Esophagus squamous epithelium (tissue), 5 donors: Measurements from ENCODE around the gene MUSTN1. TPM values are rescaled to one million over a fixed set of nuclear protein-coding genes. Genes with fewer than 3 reads are reported as not detected.

ENCODE experiments used
- DNase-seq: peaks from one replicate; lab custom pipeline; 2025; lab: John Stamatoyannopoulos, UW
- H3K27ac ChIP-seq, 4 donors: fragments of 200-600 bp; sonication (generic); one replicate each; pipeline ENCODE4 v1.5.1; 2016 to 2019; ENCODE audit warnings: mild to moderate bottlenecking in 1 of 4
- H3K27me3 ChIP-seq, 4 donors: fragments of 200-600 bp; sonication (generic); 1 replicate in 3 of 4; 2 replicates in 1 of 4; pipeline versions ENCODE4 v1.5.1 to v1.6.0; 2017 to 2021; ENCODE audit warnings: antibody characterized with exemption in 1 of 4
- H3K36me3 ChIP-seq, 3 donors: fragments of 200-600 bp; sonication (generic); one replicate each; pipeline ENCODE4 v1.5.1; 2016 to 2019
- H3K4me1 ChIP-seq, 3 donors: fragments of 200-600 bp; sonication (generic); one replicate each; pipeline ENCODE4 v1.5.1; 2017 to 2019
- H3K4me3 ChIP-seq, 4 donors: fragments of 200-600 bp; sonication (generic); 1 replicate in 3 of 4; 2 replicates in 1 of 4; pipeline ENCODE4 v1.5.1; 2016 to 2019; ENCODE audit warnings: mild to moderate bottlenecking in 2 of 4, moderate library complexity in 1 of 4
- H3K9me3 ChIP-seq, 3 donors: fragments of 200-600 bp; sonication (generic); one replicate each; pipeline ENCODE4 v1.5.1; 2016 to 2019
- CTCF ChIP-seq, 6 experiments: fragments of 450-650 bp in 4 of 6; fragments of 200-600 bp in 2 of 6; sonication (generic) in 2 of 6; IDR thresholded peaks; one replicate each; pipeline ENCODE4 v1.5.1; 2016 to 2019; ENCODE audit warnings: antibody characterized with exemption in 6 of 6, mild to moderate bottlenecking in 4 of 6, moderate library complexity in 4 of 6
- POLR2A ChIP-seq, 4 donors: fragments of 450-650 bp; IDR thresholded peaks; one replicate each; pipeline ENCODE4 v1.6.1; 2017; ENCODE audit warnings: antibody characterized with exemption in 4 of 4, mild to moderate bottlenecking in 4 of 4, moderate library complexity in 3 of 4
- WGBS, 2 donors: methylation state at CpG; one replicate each; pipeline ENCODE4 v1.1.5; 2018; 5-methylcytosine and 5-hydroxymethylcytosine counted together
- intact Hi-C: fragments of 100-400 bp; cut with DNase I; formaldehyde crosslinking; loops from one replicate; pipeline ENCODE4 v1.15.0; 2022
- total RNA-seq, 4 donors: library from RNA; depleted of rRNA; stranded (reverse); fragments of >200 nt; gene quantifications; one replicate each; pipeline ENCODE4 v1.1.0, GENCODE V29; 2016
- donor health status: DM: yes; HTN: yes; CAD: no.

Gene MUSTN1
- total RNA-seq, 4 donors from 2014 or later = 4.2 to 15.7 (median 5.7) TPM; not detected in 1

DNA sequence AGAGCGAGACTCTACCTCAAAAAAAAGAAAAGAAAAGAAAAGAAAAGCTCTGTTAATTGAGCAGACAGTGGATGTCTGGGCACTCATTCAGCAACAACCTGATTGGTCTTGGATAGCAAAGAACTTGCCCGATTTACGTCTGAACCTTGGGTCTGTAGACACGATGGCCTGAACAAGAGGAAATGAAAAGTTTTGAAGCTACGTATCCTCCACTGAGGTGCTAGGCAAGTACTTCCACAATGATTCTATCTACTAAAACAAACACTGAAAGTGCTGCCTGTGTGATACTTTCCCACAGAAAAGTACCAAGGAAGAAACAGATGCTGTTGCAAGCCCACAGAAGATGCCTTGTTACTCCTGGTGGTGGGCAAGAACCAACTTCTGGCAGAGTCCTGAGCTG lies 21.8 kb upstream of the MUSTN1 start:
- Histone ChIP-seq H3K36me3 (peaks cover 0 to 34% (median 0%) of the 10 kb centered on the region in 3 donors), H3K27me3 (no peaks in the 10 kb centered on the region), H3K4me1 (no peaks in the 10 kb centered on the region), H3K9me3 (no peaks in the 10 kb centered on the region), H3K27ac (no peak overlapping the region), H3K4me3 (no peak overlapping the region)
- intact Hi-C loops = no loop called here
- WGBS, 2 donors = 90 to 97% methylated on average over 5 of the region's 5 CpGs
- DNase-seq = no peak
- TF ChIP-seq POLR2A (IDR thresholded peaks at IDR 0.05) = no peak
- TF ChIP-seq CTCF (IDR thresholded peaks at IDR 0.05) = no peak

DNA sequence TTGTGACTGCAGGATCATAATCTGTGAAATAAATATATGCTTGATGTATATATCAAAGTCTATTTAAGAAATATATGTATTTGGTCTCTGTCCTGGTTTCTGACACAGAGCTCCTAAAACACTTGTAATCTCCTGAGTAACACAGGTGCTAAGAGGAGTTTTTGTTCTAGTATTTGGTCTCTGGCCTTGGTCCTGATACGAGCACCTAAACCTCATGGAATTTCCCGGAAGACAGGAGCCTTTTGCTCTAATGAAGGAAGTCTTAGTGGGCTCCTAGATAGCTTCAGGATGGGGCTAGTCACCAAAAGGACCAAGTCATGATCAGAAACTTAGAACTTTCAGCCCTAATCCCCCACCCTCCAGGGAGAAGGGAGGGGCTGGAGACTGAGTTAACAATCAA lies 19.2 kb upstream of the MUSTN1 start:
- Histone ChIP-seq H3K9me3 (no peaks in the 10 kb centered on the region), H3K4me3 (no peak overlapping the region), H3K27me3 (no peaks in the 10 kb centered on the region), H3K4me1 (peaks cover 0 to 2% (median 0%) of the 10 kb centered on the region in 3 donors), H3K27ac (no peak overlapping the region), H3K36me3 (peaks cover 0 to 60% (median 6%) of the 10 kb centered on the region in 3 donors)
- TF ChIP-seq POLR2A (IDR thresholded peaks at IDR 0.05) = no peak
- no peak for TF ChIP-seq CTCF (IDR thresholded peaks at IDR 0.05)
- DNase-seq = no peak
- 86 to 100% methylated on average over 2 of the region's 2 CpGs for WGBS, 2 donors
- intact Hi-C loops = no loop called here

DNA sequence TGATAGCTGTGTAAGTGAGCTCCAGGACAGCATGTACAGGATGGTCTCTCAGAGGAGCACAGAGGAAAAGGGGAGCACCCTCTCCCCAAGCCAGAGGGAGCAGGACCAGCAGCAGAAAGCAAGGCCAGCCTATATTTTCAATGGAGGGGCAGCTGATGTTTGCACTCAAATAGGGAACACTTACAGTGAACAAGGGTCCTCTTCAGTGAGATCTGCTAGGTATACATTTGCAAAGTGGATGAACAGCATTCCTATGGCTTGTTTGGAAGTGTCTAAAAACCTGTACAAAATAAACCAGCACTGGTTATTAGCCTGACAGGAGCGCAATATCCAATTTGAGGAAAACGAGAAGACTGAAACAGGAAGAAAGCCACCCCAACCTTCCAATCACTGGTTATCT lies 17.6 kb upstream of the MUSTN1 start:
- 75 to 80% methylated on average over 2 of the region's 2 CpGs for WGBS, 2 donors
- Histone ChIP-seq H3K36me3 (peaks cover 0 to 76% (median 6%) of the 10 kb centered on the region in 3 donors), H3K27ac (no peak overlapping the region), H3K27me3 (no peaks in the 10 kb centered on the region), H3K9me3 (no peaks in the 10 kb centered on the region), H3K4me1 (peaks cover 0 to 12% (median 3%) of the 10 kb centered on the region in 3 donors), H3K4me3 (no peak overlapping the region)
- no peak for TF ChIP-seq POLR2A (IDR thresholded peaks at IDR 0.05)
- TF ChIP-seq CTCF (IDR thresholded peaks at IDR 0.05) = no peak
- intact Hi-C loops = no loop called here
- no peak for DNase-seq

DNA sequence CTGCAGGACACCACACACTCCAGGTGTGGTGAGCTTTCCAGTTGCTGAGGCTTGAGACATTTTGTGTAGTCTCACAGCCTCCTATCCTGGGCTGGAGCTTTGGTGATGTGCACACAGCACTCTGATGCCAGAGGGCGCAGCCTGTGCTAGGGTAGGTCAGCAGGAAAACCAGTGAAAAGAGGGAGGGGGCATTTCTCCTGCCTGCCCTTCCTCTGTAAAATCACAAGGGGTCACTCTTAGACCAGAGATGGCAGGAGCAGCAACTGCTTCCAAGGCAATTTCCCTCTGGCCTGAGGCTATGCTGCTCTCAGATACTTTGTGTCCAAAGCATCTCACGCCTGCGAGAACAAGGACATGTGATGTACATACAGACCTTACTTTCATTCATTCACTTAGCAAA lies 16.5 kb upstream of the MUSTN1 start:
- Histone ChIP-seq H3K4me3 (no peak overlapping the region), H3K4me1 (peaks cover 0 to 14% (median 8%) of the 10 kb centered on the region in 3 donors), H3K9me3 (no peaks in the 10 kb centered on the region), H3K27me3 (no peaks in the 10 kb centered on the region), H3K27ac (no peak overlapping the region), H3K36me3 (peaks cover 0 to 83% (median 6%) of the 10 kb centered on the region in 3 donors)
- no peak for DNase-seq
- no peak for TF ChIP-seq POLR2A (IDR thresholded peaks at IDR 0.05)
- TF ChIP-seq CTCF (IDR thresholded peaks at IDR 0.05) = peak in 5 of 6 experiments; percentile 28 to 59 (median 45)
- intact Hi-C loops = no loop called here
- 74 to 77% methylated on average over 3 of the region's 3 CpGs for WGBS, 2 donors

DNA sequence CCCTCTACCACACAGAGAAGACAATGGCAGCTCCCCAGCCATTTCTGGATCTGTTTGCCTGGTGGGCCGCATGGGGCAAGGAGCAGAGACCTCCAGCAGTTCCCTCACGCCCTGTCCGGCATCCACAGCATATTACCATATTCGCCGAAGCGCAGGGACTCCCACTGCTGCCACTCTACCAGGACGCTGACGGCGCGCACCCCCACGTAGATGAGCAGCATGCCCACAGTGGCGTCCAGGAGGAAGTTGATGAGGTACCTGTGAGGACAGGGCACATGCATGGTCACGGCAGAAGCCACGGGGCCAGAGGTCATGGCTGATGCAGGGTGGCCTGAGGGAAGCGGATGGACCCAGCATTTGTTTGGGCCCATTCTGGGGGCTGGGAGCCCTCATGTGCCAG lies 14.8 kb upstream of the MUSTN1 start:
- peaks cover 0 to 79% (median 6%) of the 10 kb centered on the region in 3 donors for H3K36me3 ChIP-seq
- no peaks in the 10 kb centered on the region for H3K9me3 ChIP-seq
- WGBS, 2 donors = 95 to 100% methylated on average over 1 to 4 of the region's 15 CpGs
- peak overlapping the region in 2 of 4 donors; percentile 39 to 79 for H3K27ac ChIP-seq
- DNase-seq = no peak
- no peaks in the 10 kb centered on the region for H3K27me3 ChIP-seq
- intact Hi-C loops = no loop called here
- TF ChIP-seq POLR2A (IDR thresholded peaks at IDR 0.05) = no peak
- peaks cover 0 to 30% (median 18%) of the 10 kb centered on the region in 3 donors for H3K4me1 ChIP-seq
- H3K4me3 ChIP-seq = no peak overlapping the region

DNA sequence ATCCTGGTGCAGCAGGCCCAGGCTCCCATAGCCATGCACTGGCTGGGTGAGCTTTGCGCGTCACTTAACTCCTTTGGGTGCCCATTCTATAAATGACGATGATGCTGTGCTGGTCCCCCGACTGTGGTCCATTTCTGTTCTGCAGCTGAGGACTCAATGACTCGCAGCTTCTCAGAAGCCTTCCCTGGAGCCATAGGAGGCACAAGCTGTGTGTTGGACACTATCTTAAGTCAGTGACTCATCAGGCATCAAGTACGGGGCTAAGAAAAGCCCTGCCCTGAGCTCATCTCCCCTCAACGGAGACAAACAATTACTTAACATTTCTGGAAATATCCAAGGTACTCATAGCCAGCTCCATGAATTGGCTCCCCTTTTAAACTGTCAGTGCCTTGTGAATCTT lies 13.8 kb upstream of the MUSTN1 start:
- Histone ChIP-seq H3K27ac (peak overlapping the region in 3 of 4 donors; percentile 42 to 79 (median 57)), H3K4me1 (peaks cover 0 to 41% (median 28%) of the 10 kb centered on the region in 3 donors), H3K9me3 (no peaks in the 10 kb centered on the region), H3K36me3 (peaks cover 0 to 69% (median 6%) of the 10 kb centered on the region in 3 donors), H3K27me3 (no peaks in the 10 kb centered on the region), H3K4me3 (no peak overlapping the region)
- no peak for TF ChIP-seq POLR2A (IDR thresholded peaks at IDR 0.05)
- TF ChIP-seq CTCF (IDR thresholded peaks at IDR 0.05) = no peak
- no peak for DNase-seq
- WGBS, 2 donors = 44 to 48% methylated on average over 4 to 6 of the region's 7 CpGs
- intact Hi-C loops = no loop called here
